Endothelial cell of umbilical vein (primary cell): ENCODE data around the gene EFNA4. TPM values are rescaled to one million over a fixed set of nuclear protein-coding genes. Genes with fewer than 3 reads are reported as not detected.

Experiments used
- BruUV-seq: library from RNA; stranded (reverse); fragments of 400-500 nt; replicated peaks from 2 replicates; lab custom pipeline; 2021; lab: Mats Ljungman, UMichigan
- CTCF ChIA-PET: fragments of 300-600, 350-600 bp; sonication (Branson Sonifier 250); formaldehyde crosslinking; loops from one replicate; lab custom pipeline; 2021; ENCODE audit warnings: antibody characterized with exemption, inconsistent platforms; lab: Charles Lee
- POLR2A ChIA-PET: fragments of 300-600, 350-600 bp; sonication (Branson Sonifier 250); formaldehyde crosslinking; loops from one replicate; lab custom pipeline; 2021; ENCODE audit warnings: antibody characterized with exemption, inconsistent platforms; lab: Charles Lee
- DNase-seq: peaks from one replicate; pipeline ENCODE4 v3.0.0-alpha.2; 2011; ENCODE audit warnings: low read depth, low spot score
- FAIRE-seq: peaks from 2 replicates; lab custom pipeline; 2011; peaks lifted over from hg19 to GRCh38; lab: Jason Lieb, UNC
- H2AFZ ChIP-seq: 2 replicates; pipeline ENCODE4 v1.6.0; 2012; ENCODE audit warnings: low read depth, low read length, control low read depth, inconsistent platforms
- H3K27ac ChIP-seq: 2 replicates; pipeline ENCODE4 v1.5.1; 2011; ENCODE audit warnings: low read depth, mild to moderate bottlenecking, control low read depth, low read length, moderate library complexity; ENCODE audit not compliant: insufficient read depth
- H3K27me3 ChIP-seq, 2 experiments: 2 replicates each; pipeline versions ENCODE4 v1.6.0 to v1.6.1; 2011; ENCODE audit warnings: low read length in 2 of 2, mixed read lengths in 1 of 2; ENCODE audit not compliant: control insufficient read depth in 2 of 2, insufficient read depth in 2 of 2
- H3K36me3 ChIP-seq, 2 experiments: 2 replicates in 1 of 2; 3 replicates in 1 of 2; pipeline ENCODE4 v1.5.1; 2011; ENCODE audit warnings: low read length in 2 of 2, mild to moderate bottlenecking in 1 of 2, moderate library complexity in 1 of 2; ENCODE audit not compliant: control insufficient read depth in 2 of 2, insufficient read depth in 2 of 2; ENCODE audit errors: extremely low read depth in 1 of 2
- H3K4me1 ChIP-seq: 3 replicates; pipeline ENCODE4 v1.5.1; 2011; ENCODE audit warnings: mild to moderate bottlenecking, low read length; ENCODE audit not compliant: control insufficient read depth, insufficient read depth; ENCODE audit errors: extremely low read depth
- H3K4me2 ChIP-seq: 2 replicates; pipeline ENCODE4 v1.6.1; 2011; ENCODE audit warnings: low read length, control low read depth, mixed read lengths; ENCODE audit not compliant: insufficient read depth
- H3K4me3 ChIP-seq, 3 experiments: fragments of 200-600 bp in 1 of 3; sonication (generic), shearing (Covaris generic) in 1 of 3; replicated peaks in 1 of 3; 2 replicates each; pipeline ENCODE4 v1.5.1; 2011 to 2016; ENCODE audit warnings: control low read depth in 3 of 3, low read length in 3 of 3, mild to moderate bottlenecking in 2 of 3, inconsistent platforms in 1 of 3, low read depth in 1 of 3, moderate library complexity in 1 of 3; ENCODE audit not compliant: insufficient read depth in 1 of 3
- H3K79me2 ChIP-seq: 2 replicates; pipeline ENCODE4 v1.6.0; 2012; ENCODE audit warnings: low read length, inconsistent platforms; ENCODE audit not compliant: control insufficient read depth, insufficient read depth
- H3K9ac ChIP-seq: replicated peaks from 2 replicates; pipeline ENCODE3; 2011; ENCODE audit warnings: low read length, control low read depth; ENCODE audit not compliant: insufficient read depth; ENCODE audit errors: extremely low read depth
- H3K9me1 ChIP-seq: replicated peaks from 3 replicates; pipeline ENCODE4 v1.6.0; 2011; ENCODE audit warnings: mild to moderate bottlenecking, low read length; ENCODE audit not compliant: control insufficient read depth, insufficient read depth; ENCODE audit errors: extremely low read depth
- H3K9me3 ChIP-seq: replicated peaks from 2 replicates; pipeline ENCODE4 v1.5.1; 2012; ENCODE audit warnings: low read length, inconsistent platforms; ENCODE audit not compliant: control insufficient read depth, insufficient read depth
- H4K20me1 ChIP-seq: replicated peaks from 2 replicates; pipeline ENCODE3; 2011; ENCODE audit warnings: mild to moderate bottlenecking, low read length; ENCODE audit not compliant: control insufficient read depth, insufficient read depth; ENCODE audit errors: extremely low read depth
- CTCF ChIP-seq, 2 donors: IDR thresholded peaks; 1 replicate in 1 of 2; 2 replicates in 1 of 2; pipeline ENCODE4 v1.5.1; 2011; ENCODE audit warnings: low read length in 2 of 2, mild to moderate bottlenecking in 2 of 2, moderate library complexity in 2 of 2, control low read depth in 1 of 2, inconsistent platforms in 1 of 2, low read depth in 1 of 2; ENCODE audit not compliant: insufficient read depth in 1 of 2; ENCODE audit errors: extremely low read depth in 1 of 2
- EZH2 ChIP-seq: IDR thresholded peaks from 2 replicates; pipeline ENCODE4 v1.6.1; 2012; ENCODE audit warnings: borderline replicate concordance, low read depth, mild to moderate bottlenecking, moderate library complexity, low read length, inconsistent platforms; ENCODE audit not compliant: severe bottlenecking
- FOS ChIP-seq: IDR thresholded peaks from 2 replicates; pipeline ENCODE4 v1.6.1; 2011; ENCODE audit warnings: mild to moderate bottlenecking, low read length, moderate library complexity, borderline replicate concordance; ENCODE audit not compliant: insufficient read depth
- GATA2 ChIP-seq: IDR thresholded peaks from 2 replicates; pipeline ENCODE4 v1.7.0; 2011; ENCODE audit warnings: low read depth, mild to moderate bottlenecking, moderate library complexity, mixed read lengths, low read length; ENCODE audit not compliant: insufficient read length, insufficient read depth
- JUN ChIP-seq: IDR thresholded peaks from 2 replicates; pipeline ENCODE4 v1.6.1; 2011; ENCODE audit warnings: borderline replicate concordance, low read depth; ENCODE audit not compliant: insufficient read length, insufficient read depth
- MAX ChIP-seq: IDR thresholded peaks from 2 replicates; pipeline ENCODE4 v1.6.1; 2011; ENCODE audit not compliant: insufficient read depth, insufficient read length
- MYC ChIP-seq: IDR thresholded peaks from one replicate; pipeline ENCODE4 v1.6.1; 2011; ENCODE audit warnings: mild to moderate bottlenecking, low read depth, low read length
- POLR2A ChIP-seq: IDR thresholded peaks from 2 replicates; pipeline ENCODE4 v1.6.1; 2012; ENCODE audit warnings: low read depth, mild to moderate bottlenecking, control low read depth, low read length
- POLR2AphosphoS5 ChIP-seq: IDR thresholded peaks from 2 replicates; pipeline ENCODE4 v1.6.1; 2012; ENCODE audit warnings: low read depth, mild to moderate bottlenecking, control low read depth, low read length, moderate library complexity; ENCODE audit not compliant: insufficient read depth
- dilution Hi-C: fragments of 300-500 bp; cut with MboI; formaldehyde crosslinking; loops from one replicate; pipeline ENCODE4 v1.15.0; 2019; ENCODE audit warnings: low sequenced_read_pairs; ENCODE audit not compliant: extremely low pct_ligation_motif_present
- intact Hi-C: fragments of 100-400 bp; cut with micrococcal nuclease; formaldehyde crosslinking; loops from one replicate; pipeline ENCODE4 v1.10.0; 2022
- polyA plus RNA-seq, 4 experiments: library from polyadenylated mRNA; depleted of rRNA in 3 of 4; stranded (reverse) in 3 of 4; unstranded in 1 of 4; fragments of >200 nt; gene quantifications; 2 replicates each; pipeline versions ENCODE4 v1.2.1 to v1.2.3, GENCODE V29; 2011 to 2012; ENCODE audit warnings: missing spikeins in 1 of 4
- total RNA-seq: library from RNA; stranded (reverse); gene quantifications from 2 replicates; pipeline ENCODE4 v1.2.3, GENCODE V29; 2021

The EFNA4 gene
- total and polyA plus RNA-seq, 2 donors (not counting 3 experiments of a cell fraction or from before 2014, with no cell fraction given) = 16.5 to 25.2 TPM

- no peak overlapping the region for H3K27ac ChIP-seq
- dilution Hi-C loops = no loop called here
- H3K4me3 ChIP-seq = no peak overlapping the region
- FAIRE-seq = no peak
- H3K36me3 ChIP-seq = no peaks in the 10 kb centered on the region
- CTCF ChIA-PET = interaction anchor here (1.2 to 3.1 kb wide), 4 partner anchors 12 to 31 kb away, joined by 3 to 12 read pairs (median 6); partner anchors contain the start of genes ADAM15 and EFNA4
- no peaks in the 10 kb centered on the region for H3K4me1 ChIP-seq
- POLR2A ChIA-PET = no interaction called here
- DNase-seq = no peak
- no peaks in the 10 kb centered on the region for H4K20me1 ChIP-seq
- no peaks in the 10 kb centered on the region for H3K27me3 ChIP-seq
- TF ChIP-seq EZH2 (no peak), FOS (no peak), POLR2A (no peak), GATA2 (no peak), POLR2AphosphoS5 (no peak), CTCF (IDR thresholded peaks at IDR 0.05; ENCODE audit: extremely low read depth in 1 of 2, insufficient read depth in 1 of 2, low read depth in 1 of 2, low read length in 2 of 2) (no peak), MYC (no peak), MAX (no peak), JUN (no peak)
- intact Hi-C loops = no loop called here
- no peaks in the 10 kb centered on the region for H3K9me1 ChIP-seq
- no peak overlapping the region for H3K4me2 ChIP-seq
- no peaks in the 10 kb centered on the region for H3K79me2 ChIP-seq
- no peak overlapping the region for H3K9ac ChIP-seq
- BruUV-seq = no TSS peak
- H3K9me3 ChIP-seq = no peaks in the 10 kb centered on the region
- H2AFZ ChIP-seq = no peak overlapping the region
Measured at GRCh38 chr1:155032886-155033285, 30.7 kb upstream of the EFNA4 start.
